ENCODE measurements around the gene SDC4. TPM values are rescaled to one million over a fixed set of nuclear protein-coding genes. Genes with fewer than 3 reads are reported as not detected.

The SDC4 gene
- total and polyA plus RNA-seq, 9 of the 15 experiments (the other 6 are each of a cell fraction or from before 2014, with no cell fraction given): 2.1 to 10.7 (median 6.3) TPM

DNA sequence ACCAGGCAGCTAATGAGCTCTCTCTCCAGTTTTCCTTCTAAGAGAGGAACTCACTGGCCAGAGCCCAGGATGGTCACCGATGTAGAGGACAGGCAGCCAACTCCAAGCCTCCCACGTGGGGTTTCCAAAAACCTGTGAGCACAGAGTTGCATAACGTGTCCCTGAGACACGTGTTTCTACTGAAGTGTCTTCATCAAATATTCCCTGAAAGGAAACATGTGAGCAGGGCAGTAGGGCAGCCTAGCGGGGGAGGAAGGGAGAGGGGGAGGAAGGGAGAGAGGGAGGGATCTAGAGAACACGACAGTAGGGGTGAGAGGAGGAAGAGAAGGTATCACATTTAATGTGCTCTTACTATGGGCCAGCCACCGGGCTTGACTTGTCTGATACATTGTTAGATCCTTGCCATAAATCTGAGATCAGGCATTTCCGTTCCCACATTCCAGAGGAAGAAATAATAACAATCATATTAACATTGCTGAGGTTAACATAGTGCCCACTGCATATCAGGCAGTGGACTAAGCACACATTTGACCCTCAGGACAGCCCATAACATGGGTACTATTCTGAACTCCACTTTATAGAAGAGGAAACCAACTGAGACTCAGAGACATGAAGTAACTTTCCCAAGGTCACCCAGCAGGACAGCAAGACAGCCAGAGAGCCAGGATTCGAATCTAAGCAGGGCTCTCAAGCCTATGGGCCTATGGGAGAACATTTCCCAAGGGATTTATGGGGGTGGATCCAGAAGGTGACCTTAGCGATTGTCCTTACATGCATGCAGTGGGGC is 10.3 kb upstream of the SDC4 start (continued):
- TF ChIP-seq L3MBTL2 (IDR thresholded peaks at IDR 0.05) (peak; percentile 72), PCBP1 (IDR thresholded peaks at IDR 0.05; ENCODE audit: low read depth, low read length, poor library complexity, severe bottlenecking) (no peak), SAP30 (IDR thresholded peaks at IDR 0.05; ENCODE audit: borderline replicate concordance, insufficient read depth, low read depth, low read length, poor library complexity, severe bottlenecking) (peak; percentile 31), JUN (IDR thresholded peaks at IDR 0.05; ENCODE audit: borderline replicate concordance, low read depth, low read length) (peak; percentile 33; the same call in 1 of the 2 replicates), JUN (CRISPR knock-in tag; IDR thresholded peaks at IDR 0.05; ENCODE audit: borderline replicate concordance) (no peak), HEY1 (CRISPR knock-in tag; IDR thresholded peaks at IDR 0.05; ENCODE audit: borderline replicate concordance) (no peak), NCOA2 (IDR thresholded peaks at IDR 0.05; ENCODE audit: partially characterized antibody in 2 of 2) (no peak), LCOR (CRISPR knock-in tag; IDR thresholded peaks at IDR 0.05) (no peak), HNRNPUL1 (IDR thresholded peaks at IDR 0.05; ENCODE audit: low read length) (no peak), ZNF239 (CRISPR knock-in tag; IDR thresholded peaks at IDR 0.05) (peak; percentile 13; the same call in 1 of the 2 replicates)
- TF ChIP-seq, protein P1, sequence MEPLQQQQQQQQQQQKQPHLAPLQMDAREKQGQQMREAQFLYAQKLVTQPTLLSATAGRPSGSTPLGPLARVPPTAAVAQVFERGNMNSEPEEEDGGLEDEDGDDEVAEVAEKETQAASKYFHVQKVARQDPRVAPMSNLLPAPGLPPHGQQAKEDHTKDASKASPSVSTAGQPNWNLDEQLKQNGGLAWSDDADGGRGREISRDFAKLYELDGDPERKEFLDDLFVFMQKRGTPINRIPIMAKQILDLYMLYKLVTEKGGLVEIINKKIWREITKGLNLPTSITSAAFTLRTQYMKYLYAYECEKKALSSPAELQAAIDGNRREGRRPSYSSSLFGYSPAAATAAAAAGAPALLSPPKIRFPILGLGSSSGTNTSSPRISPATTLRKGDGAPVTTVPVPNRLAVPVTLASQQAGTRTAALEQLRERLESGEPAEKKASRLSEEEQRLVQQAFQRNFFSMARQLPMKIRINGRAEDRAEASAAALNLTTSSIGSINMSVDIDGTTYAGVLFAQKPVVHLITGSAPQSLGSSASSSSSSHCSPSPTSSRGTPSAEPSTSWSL (CRISPR knock-in tag; IDR thresholded peaks at IDR 0.05; ENCODE audit: borderline replicate concordance): no peak
- TF ChIP-seq, protein P2, sequence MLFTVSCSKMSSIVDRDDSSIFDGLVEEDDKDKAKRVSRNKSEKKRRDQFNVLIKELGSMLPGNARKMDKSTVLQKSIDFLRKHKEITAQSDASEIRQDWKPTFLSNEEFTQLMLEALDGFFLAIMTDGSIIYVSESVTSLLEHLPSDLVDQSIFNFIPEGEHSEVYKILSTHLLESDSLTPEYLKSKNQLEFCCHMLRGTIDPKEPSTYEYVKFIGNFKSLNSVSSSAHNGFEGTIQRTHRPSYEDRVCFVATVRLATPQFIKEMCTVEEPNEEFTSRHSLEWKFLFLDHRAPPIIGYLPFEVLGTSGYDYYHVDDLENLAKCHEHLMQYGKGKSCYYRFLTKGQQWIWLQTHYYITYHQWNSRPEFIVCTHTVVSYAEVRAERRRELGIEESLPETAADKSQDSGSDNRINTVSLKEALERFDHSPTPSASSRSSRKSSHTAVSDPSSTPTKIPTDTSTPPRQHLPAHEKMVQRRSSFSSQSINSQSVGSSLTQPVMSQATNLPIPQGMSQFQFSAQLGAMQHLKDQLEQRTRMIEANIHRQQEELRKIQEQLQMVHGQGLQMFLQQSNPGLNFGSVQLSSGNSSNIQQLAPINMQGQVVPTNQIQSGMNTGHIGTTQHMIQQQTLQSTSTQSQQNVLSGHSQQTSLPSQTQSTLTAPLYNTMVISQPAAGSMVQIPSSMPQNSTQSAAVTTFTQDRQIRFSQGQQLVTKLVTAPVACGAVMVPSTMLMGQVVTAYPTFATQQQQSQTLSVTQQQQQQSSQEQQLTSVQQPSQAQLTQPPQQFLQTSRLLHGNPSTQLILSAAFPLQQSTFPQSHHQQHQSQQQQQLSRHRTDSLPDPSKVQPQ (CRISPR knock-in tag; IDR thresholded peaks at IDR 0.05; ENCODE audit: borderline replicate concordance): no peak
- TF ChIP-seq, protein P3, sequence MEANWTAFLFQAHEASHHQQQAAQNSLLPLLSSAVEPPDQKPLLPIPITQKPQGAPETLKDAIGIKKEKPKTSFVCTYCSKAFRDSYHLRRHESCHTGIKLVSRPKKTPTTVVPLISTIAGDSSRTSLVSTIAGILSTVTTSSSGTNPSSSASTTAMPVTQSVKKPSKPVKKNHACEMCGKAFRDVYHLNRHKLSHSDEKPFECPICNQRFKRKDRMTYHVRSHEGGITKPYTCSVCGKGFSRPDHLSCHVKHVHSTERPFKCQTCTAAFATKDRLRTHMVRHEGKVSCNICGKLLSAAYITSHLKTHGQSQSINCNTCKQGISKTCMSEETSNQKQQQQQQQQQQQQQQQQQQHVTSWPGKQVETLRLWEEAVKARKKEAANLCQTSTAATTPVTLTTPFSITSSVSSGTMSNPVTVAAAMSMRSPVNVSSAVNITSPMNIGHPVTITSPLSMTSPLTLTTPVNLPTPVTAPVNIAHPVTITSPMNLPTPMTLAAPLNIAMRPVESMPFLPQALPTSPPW (CRISPR knock-in tag; IDR thresholded peaks at IDR 0.05): peak; percentile 65

Data from K562 (cell line).